Left ventricle myocardium inferior (tissue), 1 donor: ENCODE results near the gene SLC24A3. TPM values are rescaled to one million over a fixed set of nuclear protein-coding genes. Genes with fewer than 3 reads are reported as not detected.

ENCODE experiments used
- DNase-seq: peaks from one replicate; pipeline ENCODE4 v3.0.0-alpha.2; 2020
- H3K27ac ChIP-seq: fragments of 200-600 bp; replicated peaks from 2 replicates; pipeline ENCODE4 v1.8.0; 2021
- H3K27me3 ChIP-seq: fragments of 200-600 bp; 2 replicates; pipeline ENCODE4 v1.8.0; 2021; ENCODE audit warnings: low read depth
- H3K36me3 ChIP-seq: fragments of 200-600 bp; 2 replicates; pipeline ENCODE4 v1.8.0; 2021
- H3K4me1 ChIP-seq: fragments of 200-600 bp; 2 replicates; pipeline ENCODE4 v1.8.0; 2021
- H3K4me3 ChIP-seq: fragments of 200-600 bp; 2 replicates; pipeline ENCODE4 v1.8.0; 2021; ENCODE audit warnings: mild to moderate bottlenecking, moderate library complexity
- H3K9me3 ChIP-seq: fragments of 200-600 bp; replicated peaks from 2 replicates; pipeline ENCODE4 v1.8.0; 2021
- CTCF ChIP-seq: fragments of 200-600 bp; IDR thresholded peaks from 2 replicates; pipeline ENCODE4 v1.8.0; 2021; ENCODE audit warnings: antibody characterized with exemption, mild to moderate bottlenecking, borderline replicate concordance
- intact Hi-C: fragments of 100-400 bp; cut with micrococcal nuclease; formaldehyde crosslinking; loops from one replicate; pipeline ENCODE4 v1.11.0; 2022
- total RNA-seq: library from RNA; stranded (reverse); fragmentation: NEBNext Ultra II Directional; extraction: Animal tissue kit (Norgen Biotek cat#: 25700); gene quantifications from one replicate; pipeline ENCODE4 v1.2.1, GENCODE V29; 2021
- donor health status: DM: no; HTN: yes; CAD: no; lungs with severe emphysema.

SLC24A3 gene
- total RNA-seq, 1 donor from 2014 or later: 1.3 TPM

GRCh38 chr20:19433371-19434350, 221.2 kb downstream of the SLC24A3 start:
- Histone ChIP-seq H3K9me3 (no peaks in the 10 kb centered on the region), H3K4me3 (no peak overlapping the region), H3K4me1 (no peaks in the 10 kb centered on the region), H3K36me3 (no peaks in the 10 kb centered on the region), H3K27ac (no peak overlapping the region), H3K27me3 (peaks cover 30% of the 10 kb centered on the region)
- TF ChIP-seq CTCF: no peak
- no peak for DNase-seq
- intact Hi-C loops: no loop called here

- intact Hi-C loops: no loop called here
- Histone ChIP-seq H3K27me3 (peaks cover 20% of the 10 kb centered on the region), H3K4me3 (no peak overlapping the region), H3K27ac (no peak overlapping the region), H3K9me3 (no peaks in the 10 kb centered on the region), H3K4me1 (no peaks in the 10 kb centered on the region), H3K36me3 (no peaks in the 10 kb centered on the region)
- no peak for TF ChIP-seq CTCF
- DNase-seq: no peak
Observed at GRCh38 chr20:19435316-19435715, 222.9 kb downstream of the SLC24A3 start.

DNA sequence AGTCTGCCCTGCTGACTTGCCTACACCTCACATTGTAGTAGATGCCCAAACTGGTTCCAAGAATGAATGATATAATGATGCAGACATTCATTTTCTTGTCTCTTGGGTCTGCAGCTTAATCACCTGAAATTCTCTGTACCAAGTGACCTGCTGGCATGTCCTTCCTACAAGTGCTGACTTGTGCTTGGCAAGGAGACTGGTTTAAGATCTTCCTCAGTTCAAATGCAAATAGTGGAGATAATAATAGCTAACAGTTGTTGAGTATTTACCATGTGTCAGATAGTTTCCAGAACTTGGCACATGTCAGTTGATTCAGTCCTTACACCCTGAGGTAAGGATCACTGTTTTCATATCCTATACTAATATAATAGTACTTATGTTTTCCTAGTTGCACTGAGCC, 223.4 kb downstream of the SLC24A3 start:
- DNase-seq: no peak
- intact Hi-C loops: no loop called here
- Histone ChIP-seq H3K27ac (no peak overlapping the region), H3K36me3 (no peaks in the 10 kb centered on the region), H3K4me1 (no peaks in the 10 kb centered on the region), H3K9me3 (no peaks in the 10 kb centered on the region), H3K4me3 (no peak overlapping the region), H3K27me3 (peaks cover 15% of the 10 kb centered on the region)
- TF ChIP-seq CTCF: no peak

- no peak for TF ChIP-seq CTCF
- no peaks in the 10 kb centered on the region for H3K4me1 ChIP-seq
- no peak overlapping the region for H3K27ac ChIP-seq
- peaks cover 11% of the 10 kb centered on the region for H3K27me3 ChIP-seq
- no peaks in the 10 kb centered on the region for H3K36me3 ChIP-seq
- no peak overlapping the region for H3K4me3 ChIP-seq
- peaks cover 20% of the 10 kb centered on the region for H3K9me3 ChIP-seq
- no peak for DNase-seq
- intact Hi-C loops: no loop called here
Observed at GRCh38 chr20:19438488-19438887, 226.0 kb downstream of the SLC24A3 start.

DNA sequence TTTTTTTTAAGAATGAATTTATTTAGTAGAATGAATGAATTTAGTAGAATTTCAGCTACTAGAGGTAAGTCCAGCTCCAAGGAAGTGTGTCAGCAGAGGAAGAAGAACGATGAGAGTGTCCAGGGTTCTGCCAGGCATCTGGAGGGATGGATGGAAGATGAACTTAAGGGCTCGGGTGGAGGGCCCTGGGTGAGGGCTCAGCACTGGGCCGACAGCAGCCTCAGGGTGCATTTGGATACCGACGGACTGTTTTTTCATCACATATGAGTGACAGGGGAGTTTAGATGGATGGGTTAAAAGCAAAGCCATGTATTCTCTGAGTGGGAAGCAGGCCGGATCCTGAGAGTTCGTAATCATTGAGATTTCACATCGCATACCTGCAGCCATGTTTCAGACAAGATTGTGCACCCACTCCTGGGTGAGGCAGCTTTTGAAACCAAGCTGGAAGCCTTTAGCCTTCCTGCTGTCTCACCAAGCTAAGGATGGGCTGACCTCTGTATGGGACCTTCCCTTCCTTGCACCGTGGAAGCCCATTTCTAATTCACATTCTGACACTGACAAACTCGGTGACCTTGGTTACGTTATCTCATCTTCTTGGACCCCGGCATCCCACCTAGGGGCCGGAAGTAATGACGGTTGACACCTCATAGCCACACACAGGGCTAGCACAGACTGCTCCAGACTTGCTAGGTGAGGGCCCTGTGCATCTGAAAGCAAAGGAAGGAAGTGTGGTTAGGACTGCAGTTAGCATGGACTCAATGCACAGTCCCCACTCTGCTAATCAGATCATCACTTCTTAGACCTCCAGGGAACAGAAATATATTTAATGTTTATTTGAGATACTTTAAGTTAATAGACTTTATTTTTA, 228.5 kb downstream of the SLC24A3 start:
- H3K27me3 ChIP-seq: peaks cover 11% of the 10 kb centered on the region
- TF ChIP-seq CTCF: no peak
- no peaks in the 10 kb centered on the region for H3K4me1 ChIP-seq
- H3K36me3 ChIP-seq: no peaks in the 10 kb centered on the region
- no peak overlapping the region for H3K27ac ChIP-seq
- intact Hi-C loops: no loop called here
- DNase-seq: no peak
- peaks cover 32% of the 10 kb centered on the region for H3K9me3 ChIP-seq
- no peak overlapping the region for H3K4me3 ChIP-seq
